GM18511 (cell line): Measurements from ENCODE around the gene SLC38A2.

Source experiments
- ATAC-seq: cut with Tn5 transposase; IDR thresholded peaks from one replicate; pipeline ENCODE4 v1.9.1; 2021; ENCODE audit warnings: mild to moderate bottlenecking, moderate library complexity; ENCODE audit not compliant: unreplicated experiment

Gene SLC38A2

DNA sequence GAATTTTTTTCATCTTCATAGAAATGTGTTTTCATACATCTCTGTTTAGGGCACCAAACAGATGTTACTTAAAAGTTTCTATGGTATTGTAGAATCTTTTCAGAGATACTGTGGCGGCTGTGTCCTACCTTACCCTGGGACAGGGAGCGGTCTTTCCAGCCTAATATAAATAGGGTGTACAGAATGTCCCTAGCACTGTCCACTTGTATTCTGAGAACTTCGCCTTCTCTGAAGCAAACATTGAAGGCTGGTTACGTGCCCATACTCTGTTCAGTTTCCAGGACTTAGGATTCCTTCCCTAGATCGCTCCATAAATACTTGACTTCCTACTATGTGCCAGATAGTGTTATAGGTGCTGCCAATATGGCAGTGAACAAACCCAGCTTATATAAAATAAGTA, 24.3 kb upstream of the SLC38A2 start:
- no peak for ATAC-seq

DNA sequence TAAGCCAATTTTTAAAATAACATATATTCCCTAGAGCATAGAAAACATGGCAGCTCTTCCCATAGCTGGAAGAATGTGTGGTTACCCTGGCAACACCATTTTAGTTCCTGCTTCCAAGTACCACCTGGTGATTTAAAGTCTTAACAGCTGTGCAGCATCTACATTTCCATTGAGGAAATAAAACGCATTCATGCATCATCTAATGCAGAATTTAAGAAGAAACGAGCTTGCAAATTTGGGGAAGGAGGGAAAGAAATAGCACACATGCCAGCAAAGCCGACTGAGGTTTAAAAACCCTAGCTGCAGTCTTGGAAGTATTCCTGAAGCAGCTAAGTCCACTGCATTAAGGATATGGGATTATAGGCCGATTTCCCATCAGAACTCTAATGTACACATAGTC, 22.8 kb upstream of the SLC38A2 start:
- ATAC-seq: no peak

DNA sequence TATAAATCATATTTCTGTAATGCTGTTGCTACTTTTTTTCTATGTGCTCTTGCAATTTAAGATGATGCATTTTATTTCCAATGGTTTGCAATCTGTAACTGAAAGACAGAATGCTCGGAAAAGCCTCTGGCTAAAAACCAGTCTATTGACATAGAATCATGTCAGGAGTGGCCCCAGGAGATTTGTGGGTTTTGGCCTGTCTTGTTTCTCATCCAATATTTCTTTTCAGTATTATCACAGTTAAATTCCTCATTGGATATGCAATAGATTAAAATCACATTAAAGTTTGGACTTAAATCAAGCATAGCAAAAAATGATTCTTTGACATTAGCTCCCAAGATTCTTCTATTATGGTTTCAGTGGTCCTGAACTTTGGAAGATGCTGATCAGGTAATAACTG, 19.1 kb upstream of the SLC38A2 start:
- ATAC-seq: no peak

DNA sequence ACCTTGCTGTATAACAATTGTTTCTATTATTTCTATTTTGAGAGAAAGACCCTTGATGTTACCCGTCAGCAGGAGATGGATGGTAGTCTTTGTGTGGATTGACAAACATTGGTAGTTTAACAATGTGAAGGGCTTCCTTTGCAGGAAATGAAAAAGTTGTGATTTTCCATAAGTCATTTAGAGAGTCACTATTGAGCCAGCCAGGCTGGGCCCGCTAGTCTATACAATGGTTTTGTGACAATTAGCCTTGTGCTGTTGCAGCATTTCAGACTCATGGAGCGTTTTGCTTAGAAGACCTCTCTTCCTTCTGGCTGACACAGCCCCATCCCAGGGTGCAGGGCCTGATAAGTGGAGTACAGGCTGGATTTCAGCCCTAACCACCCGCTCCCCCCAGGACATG, 18.3 kb upstream of the SLC38A2 start:
- no peak for ATAC-seq

DNA sequence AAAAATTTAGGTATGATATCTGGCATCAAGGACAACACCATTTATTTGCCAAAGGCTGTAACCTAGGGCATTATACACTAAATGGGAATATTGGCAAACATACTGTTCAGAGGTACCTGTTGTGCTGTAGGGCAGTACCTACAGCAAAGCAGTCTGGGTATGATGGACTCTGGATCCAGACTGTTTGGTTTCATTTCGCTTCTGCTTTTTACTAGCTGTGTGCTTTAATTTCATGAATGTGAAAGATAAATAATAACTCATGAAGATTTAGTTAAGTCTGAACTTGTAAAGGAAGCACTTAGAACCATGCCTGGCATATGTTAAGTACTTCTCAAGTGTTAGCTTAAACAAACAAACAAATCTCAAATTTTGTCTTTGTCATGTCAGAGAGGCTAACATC, 17.7 kb upstream of the SLC38A2 start:
- ATAC-seq: no peak

DNA sequence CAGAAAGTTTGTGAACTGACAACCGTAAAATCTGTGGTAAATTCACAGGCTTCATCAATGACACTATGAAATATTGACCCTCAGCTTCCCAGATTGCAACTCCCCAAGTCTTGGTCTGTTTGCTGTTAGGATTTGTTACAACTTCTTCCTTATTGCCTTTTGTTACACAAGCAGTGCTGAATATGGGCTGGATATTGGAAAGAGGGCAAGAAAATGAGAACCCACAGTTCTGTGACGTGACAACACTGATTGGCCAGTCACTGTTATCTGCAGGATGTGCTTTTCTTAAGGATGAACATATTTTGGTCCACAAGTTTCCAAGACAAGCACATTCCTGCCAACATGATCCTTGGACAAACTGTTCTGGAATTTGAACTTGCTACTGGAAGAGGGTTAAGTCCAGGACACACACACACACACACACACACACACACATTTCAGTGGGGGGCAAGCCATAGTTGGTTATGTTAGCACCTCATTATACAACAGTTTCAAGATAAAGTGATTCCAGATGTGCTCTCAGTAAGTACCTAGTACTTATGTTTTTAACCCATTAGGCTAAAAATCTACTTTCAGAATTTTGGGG, 16.6 kb upstream of the SLC38A2 start:
- no peak for ATAC-seq

DNA sequence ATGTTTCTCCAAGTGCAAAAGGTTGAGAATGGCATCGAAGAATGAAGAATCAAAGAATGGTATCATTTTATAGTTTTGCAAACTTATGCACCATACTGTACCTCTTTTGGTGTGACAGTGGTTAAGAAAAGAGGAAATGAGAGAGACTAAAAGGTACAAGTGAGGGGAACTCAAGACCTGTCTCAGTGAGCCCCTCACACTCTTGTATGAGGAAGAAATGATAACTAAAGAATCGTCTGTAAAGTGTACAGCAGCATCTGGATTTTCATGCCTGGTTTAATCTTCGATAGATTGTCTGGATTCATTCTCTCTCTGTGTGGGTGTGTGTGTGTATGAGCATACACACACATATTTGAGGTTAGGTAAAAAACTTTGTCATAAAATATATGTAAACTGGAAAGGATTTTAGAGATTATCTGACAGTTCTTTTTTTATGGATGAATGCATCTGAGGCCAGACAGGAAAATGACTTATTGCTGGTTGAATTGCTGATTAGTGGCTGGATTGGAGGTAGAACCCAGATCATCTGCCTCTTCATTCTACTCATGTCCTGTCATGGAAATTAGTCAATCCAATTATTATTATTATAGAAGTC, 16.0 kb upstream of the SLC38A2 start:
- peak; percentile 73 for ATAC-seq

DNA sequence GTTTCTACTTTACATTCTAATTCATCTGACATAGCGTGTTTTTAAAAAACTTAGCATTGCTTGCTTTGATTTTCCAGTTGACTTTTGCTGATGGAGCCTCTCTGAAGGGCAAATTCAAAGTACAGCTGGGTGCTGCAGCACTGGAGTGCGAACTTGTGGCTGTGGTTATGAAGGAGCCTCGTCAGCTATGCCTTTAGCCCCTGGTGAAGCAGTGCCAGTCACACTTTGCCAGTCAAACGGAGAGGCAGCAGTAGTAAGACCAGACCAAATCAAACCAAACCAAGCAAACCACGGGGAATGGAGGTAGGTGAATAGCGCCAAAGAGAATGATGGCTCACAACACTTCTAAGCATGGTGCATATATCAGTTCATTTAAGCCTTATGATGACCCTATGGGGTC, 15.1 kb upstream of the SLC38A2 start:
- ATAC-seq: peak; percentile 5

DNA sequence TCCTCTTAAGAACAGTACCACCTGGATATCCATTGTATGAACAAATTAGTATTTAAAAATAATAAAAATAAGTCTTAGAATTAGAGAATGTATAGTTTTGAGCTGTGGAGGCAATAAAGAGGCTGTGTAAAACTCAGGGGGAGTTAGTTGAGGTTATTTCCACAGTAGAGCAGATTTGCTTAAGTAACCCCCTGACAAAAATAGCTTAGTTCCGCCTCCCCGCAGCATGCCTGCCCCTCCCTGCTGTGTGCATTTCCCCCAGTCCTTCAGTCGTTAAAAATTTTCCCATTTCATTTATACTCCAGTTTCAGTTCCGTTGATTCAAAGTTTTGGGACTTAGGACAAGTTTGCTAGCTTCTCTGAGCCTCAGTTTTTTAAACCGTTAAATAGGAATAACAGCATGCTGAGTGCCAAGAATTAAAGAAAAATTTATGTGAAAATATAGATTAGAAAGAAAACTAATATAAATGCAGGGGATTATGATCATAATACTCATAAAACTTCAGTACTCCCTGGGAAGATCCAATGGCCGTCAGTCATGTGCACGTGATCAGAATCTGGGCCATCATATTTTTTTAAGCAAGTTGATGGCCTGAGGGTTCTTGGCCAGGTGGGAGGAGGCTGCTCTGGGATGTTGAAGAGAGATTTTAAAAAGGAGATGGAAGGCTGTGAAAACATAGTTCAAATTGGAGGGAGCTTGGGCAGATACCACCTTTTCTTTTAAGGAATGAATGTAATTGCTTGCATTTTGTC, 14.5 kb upstream of the SLC38A2 start:
- peak; percentile 24 for ATAC-seq

DNA sequence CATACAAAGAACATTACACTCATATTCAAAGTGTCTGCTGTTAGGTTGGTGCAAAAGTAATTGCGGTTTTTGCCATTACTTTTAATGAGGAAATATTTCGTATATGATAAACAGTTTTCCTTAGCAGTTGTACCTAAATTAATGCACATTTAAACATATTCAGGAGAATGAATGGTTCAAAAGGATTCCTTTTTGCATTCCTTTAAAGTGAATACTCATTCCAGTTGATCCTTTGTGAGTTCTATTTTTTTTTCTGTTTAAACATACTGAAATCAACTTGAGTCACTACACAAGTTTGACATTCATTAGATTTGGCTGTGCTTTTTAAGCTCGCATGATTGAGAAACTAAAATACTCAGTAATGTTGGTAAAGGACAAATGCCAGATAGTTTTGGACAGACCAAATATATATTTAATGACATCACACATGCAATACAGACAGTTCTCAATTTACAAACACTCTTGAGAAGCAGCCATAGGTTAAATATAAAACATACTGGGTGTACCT, 13.8 kb upstream of the SLC38A2 start:
- no peak for ATAC-seq

DNA sequence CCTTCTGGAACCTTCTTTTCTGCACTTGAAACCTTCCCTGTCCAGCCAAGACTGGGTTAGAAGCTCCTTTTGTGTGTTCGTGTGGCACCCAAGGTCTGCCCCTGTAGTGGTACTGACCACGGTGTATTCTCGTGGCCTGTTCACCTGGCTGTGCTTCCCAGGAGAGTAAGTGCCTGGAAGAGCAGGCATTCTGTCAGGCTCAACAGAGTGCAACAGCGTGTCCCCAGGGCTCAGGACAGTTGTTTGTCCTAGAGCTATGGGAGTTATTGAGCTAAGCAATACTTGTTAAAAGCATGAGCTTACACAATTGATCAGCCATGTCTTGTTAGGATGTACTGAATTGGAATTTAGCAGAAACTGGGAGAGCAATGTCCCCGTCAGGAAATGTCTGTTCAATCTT, 12.9 kb upstream of the SLC38A2 start:
- ATAC-seq: no peak

DNA sequence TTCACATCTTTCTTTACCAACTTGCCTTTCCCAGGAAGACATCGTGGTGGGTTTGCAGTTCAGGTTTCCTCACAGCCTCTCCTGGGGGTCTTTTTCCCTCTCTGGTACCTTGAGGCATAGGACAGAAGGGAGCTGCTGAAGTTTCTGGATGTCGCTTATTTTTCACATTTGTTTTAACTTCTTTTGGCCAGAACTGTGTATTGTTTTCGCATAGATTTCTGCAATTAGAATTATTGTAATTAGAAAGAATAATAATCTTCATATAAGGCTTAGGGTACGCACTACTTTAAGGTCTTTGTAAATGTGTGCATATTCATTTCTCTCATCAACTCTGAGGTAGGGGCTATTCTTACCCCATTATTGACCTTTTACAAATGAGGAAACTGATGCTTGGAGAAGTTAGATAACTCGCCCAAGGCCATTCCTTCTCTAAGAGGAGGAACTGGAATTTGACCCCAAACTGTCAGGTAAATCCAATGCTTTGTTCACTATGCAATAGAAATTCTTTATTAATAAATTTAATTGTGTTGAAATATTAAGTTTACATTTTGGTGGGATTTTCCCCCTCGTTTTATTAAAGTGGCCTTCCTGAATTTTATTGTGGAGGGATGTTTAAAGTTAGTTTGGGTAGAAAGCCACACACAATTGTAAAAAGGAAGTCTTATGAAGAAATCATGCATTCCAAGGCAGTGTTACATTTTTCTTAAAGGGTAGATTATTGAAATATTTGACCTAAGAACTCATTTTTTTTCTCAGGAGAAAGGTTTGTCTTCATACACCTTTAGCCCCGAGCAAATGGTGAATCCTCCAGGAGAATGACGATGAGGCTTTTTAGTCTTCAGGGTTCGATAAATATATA, 12.1 kb upstream of the SLC38A2 start:
- no peak for ATAC-seq

DNA sequence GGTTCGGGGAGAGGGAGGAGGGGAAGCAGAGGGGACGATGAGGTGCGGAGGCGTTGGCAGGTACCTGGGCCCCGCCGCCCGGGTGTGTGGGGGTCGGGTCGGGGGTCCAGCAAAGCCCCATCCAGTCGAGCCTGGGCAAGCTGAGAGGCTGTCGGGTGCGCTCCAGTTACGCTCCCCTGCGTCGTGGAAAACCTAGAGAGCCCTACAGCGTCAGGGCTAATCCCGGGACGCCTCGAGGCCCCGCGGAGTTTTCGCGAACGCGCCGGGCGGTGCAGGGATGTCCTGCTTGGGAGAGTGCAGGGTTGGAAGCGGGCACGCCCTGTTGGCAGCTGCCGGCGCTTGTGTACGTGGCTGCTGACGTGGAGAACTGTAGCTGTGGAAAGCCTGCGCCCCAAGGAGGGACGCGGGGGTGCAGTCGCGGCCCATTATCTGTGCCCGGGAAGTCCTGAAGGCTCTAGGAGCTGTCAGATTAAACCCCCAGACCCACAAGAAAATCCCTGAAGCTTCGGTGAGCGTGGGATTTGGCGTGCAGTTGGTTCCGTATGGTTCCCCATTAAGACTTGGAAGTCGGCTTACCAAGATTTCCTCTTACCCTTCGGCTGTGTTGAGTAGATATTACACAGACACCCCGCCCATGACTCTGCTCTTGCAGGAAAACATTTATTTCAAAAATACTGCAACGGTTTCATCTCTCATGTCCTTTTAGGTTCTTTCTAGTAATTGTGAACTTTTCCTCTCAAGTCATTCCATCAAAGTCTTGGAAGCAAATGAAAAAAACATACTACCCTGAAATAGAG, 11.3 kb upstream of the SLC38A2 start:
- peak; percentile 58 for ATAC-seq

DNA sequence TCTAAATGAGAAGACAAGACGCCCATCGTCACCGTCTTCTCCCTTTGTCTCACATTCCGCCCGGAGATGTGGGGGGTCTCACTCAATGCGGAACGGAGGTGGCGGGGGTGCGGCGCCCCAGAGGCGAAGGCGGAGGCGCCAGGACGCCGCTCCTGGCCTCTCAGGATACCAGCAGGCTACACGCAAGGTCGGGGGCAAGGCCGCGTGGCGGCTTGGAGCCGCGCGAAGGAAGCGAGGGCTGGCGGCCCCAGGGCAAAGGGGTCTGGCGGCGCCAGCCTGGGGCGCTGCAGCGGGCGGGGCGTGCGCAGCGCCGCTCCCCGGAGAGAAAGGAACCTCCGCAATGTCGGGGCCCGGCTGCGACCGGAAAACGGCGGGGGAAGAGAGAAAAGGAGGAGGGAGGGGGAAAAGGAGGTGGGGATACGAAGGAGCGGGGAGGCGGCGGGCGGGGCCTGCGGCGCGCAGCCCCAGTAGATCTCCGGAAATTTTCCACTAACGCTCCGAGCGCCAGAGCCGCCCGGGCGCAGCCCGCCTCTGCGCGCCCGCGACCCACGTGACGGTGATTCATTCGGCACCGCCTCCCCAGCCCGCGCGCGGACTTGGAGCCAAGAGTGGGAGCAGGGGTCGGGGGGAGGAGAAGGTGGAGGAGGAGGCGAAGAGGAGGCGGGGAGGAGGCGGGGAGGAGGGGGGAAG, 10.5 kb upstream of the SLC38A2 start:
- ATAC-seq: peak; percentile 73

DNA sequence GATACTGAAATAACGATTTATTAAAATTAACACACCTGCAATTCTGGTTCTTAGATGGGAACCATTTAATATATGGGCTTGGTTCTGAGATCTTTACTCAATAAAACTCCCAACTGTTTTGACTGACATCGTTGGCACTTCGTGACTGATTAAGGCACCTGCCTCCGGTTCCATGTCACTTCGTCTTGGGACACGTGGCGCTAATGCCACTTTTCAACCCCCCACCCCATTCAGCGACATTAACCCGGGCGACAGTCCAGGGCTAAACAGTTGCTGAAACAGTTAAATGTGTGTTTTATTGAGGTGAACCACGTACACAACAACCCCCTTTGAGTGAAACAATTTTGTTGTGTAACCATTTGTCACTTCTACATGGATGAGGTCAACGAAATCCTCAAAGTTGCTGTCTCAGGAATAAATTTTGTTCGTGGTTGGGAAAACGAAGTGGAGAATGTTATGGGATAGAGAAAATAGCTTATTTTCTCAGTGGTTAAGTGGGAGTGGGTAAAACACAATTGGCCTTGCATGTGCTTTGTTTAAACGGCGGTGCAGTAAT, 9.9 kb upstream of the SLC38A2 start:
- ATAC-seq: no peak

DNA sequence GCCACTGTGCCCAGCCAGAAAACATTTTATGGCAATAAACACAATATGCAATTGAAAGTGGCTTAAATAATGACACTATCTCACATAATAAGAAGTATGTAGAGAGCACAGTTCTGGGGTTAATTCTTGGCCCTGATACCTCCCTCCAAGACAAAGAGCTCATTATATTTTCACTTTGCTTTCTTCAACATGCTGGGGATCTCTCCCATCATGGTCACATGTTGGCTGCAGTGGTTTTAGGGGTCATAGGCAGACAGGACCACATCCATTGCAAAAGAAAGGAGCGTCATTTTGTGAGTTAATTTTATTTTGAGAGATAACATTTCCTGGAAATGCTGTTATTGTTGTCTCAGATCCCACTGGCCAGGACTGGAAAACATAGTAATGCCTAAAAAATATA, 8.3 kb upstream of the SLC38A2 start:
- no peak for ATAC-seq

DNA sequence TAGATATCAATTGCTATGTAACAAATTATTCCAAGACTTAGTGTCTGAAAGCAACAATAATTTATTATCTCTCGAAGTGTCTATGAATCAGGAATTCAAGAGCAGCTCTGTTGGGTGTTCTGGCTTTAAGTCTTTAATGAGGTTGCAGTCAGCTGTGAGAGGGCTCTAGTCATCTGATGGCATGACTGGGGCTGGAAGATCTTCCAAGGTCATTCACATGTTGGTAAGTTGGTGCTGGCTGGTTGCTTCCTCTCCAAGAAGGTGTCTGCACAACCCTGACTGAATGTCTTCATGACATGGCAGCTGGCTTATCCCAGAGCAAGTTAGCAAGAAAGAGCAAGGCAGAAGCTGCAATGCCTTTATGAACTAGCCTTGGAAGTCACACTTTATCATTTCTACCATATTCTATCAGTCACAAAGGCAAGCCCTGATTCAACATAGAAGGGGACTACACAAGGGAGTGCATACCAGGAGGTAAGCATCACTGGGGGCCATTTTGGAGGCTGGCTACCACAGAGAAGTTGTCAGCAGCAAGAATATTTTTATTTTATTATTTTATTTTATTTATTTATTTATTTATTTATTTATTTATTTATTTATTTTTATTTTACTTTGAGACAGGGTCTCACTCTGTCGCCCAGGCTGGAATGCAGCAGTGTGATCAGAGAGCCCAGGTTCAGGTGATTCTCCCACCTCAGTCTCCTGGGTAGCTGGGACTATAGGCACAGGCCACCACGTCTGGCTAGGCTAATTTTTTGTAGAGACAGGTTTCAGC, 7.6 kb upstream of the SLC38A2 start:
- no peak for ATAC-seq

DNA sequence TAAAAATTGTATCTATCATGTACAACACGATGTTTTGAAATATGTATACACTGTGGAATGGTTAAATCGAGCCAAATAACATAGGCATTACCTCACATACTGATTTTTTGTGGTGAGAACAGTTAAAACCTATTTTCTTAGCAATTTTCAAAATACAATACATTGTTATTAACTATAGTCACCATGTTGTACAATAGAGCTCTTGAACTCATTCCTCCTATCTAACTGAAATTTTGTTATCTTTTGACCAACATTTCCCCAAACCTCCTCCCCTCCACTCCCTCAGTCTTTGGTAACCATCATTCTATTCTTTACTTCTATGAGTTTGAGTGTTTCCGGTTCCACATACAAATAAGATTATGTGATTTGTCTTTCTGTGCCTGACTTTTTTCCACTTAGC, 6.8 kb upstream of the SLC38A2 start:
- ATAC-seq: no peak

DNA sequence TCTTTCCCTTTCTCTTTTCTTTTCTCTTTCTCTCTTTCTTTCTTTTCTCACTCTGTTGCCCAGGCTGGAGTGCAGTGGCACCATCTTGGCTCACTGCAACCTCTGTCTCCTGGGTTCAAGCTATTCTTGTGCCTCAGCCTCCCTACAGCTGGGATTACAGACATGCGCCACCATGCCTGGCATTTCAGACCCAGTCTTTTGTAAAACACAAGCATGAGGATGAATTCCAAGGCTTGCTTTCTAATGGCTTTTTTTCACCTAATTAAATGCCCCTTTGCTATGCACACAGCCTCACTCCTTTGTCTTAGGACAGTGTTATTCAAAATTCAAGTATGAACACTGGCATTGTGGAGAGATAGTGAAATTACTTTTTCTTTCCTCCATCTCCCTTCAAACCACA, 6.0 kb upstream of the SLC38A2 start:
- no peak for ATAC-seq
